22Rv1 (cell line): ENCODE measurements around the gene SLC35E2B.

ENCODE experiments used
- H3K27ac ChIP-seq: fragments of 450-650 bp; 2 replicates; pipeline ENCODE4 v1.5.1; 2017
- ZFX ChIP-seq: fragments of 450-650 bp; IDR thresholded peaks from 2 replicates; pipeline ENCODE4 v1.6.1; 2017; ENCODE audit warnings: antibody characterized with exemption, borderline replicate concordance
- TF ChIP-seq, protein P1 (sequence below): fragments of 450-650 bp; IDR thresholded peaks from 2 replicates; pipeline ENCODE4 v1.5.1; 2017; ENCODE audit warnings: mild to moderate bottlenecking

The SLC35E2B gene

DNA sequence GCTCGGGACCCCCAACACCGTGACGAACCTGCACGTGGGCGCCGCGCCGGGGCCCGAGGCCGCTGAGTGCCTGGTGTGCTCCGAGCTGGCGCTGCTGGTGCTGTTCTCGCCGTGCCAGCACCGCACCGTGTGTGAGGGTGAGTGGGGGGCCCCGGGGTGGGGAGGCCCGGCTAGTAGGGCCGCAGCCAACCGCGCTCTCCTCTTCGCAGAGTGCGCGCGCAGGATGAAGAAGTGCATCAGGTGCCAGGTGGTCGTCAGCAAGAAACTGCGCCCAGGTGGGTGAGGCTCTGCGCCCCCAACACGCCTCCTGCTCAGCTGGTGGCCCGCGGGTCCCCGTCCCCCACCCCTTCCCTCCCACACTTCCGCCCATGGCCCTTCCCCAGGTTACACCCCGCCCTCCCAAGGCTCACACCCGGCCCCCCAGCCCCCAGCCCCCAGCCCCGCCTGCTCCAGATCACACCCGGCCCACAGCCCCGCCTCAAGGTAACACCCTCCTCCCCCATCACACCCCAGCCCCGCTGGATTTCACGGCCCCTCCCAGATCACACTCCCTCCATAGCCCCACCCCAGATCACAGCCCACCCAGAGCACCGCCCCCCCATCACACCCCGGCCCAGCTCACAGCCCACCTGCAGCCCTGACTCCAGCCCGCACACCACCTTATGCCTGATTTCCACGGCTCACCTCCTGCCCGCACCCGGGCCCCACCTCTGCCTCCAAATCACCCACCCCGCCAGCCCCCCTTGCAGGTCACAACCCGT, 63.0 kb downstream of the SLC35E2B start:
- H3K27ac ChIP-seq: no peak overlapping the region
- TF ChIP-seq, protein P1, sequence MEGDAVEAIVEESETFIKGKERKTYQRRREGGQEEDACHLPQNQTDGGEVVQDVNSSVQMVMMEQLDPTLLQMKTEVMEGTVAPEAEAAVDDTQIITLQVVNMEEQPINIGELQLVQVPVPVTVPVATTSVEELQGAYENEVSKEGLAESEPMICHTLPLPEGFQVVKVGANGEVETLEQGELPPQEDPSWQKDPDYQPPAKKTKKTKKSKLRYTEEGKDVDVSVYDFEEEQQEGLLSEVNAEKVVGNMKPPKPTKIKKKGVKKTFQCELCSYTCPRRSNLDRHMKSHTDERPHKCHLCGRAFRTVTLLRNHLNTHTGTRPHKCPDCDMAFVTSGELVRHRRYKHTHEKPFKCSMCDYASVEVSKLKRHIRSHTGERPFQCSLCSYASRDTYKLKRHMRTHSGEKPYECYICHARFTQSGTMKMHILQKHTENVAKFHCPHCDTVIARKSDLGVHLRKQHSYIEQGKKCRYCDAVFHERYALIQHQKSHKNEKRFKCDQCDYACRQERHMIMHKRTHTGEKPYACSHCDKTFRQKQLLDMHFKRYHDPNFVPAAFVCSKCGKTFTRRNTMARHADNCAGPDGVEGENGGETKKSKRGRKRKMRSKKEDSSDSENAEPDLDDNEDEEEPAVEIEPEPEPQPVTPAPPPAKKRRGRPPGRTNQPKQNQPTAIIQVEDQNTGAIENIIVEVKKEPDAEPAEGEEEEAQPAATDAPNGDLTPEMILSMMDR: no peak
- no peak for TF ChIP-seq ZFX

DNA sequence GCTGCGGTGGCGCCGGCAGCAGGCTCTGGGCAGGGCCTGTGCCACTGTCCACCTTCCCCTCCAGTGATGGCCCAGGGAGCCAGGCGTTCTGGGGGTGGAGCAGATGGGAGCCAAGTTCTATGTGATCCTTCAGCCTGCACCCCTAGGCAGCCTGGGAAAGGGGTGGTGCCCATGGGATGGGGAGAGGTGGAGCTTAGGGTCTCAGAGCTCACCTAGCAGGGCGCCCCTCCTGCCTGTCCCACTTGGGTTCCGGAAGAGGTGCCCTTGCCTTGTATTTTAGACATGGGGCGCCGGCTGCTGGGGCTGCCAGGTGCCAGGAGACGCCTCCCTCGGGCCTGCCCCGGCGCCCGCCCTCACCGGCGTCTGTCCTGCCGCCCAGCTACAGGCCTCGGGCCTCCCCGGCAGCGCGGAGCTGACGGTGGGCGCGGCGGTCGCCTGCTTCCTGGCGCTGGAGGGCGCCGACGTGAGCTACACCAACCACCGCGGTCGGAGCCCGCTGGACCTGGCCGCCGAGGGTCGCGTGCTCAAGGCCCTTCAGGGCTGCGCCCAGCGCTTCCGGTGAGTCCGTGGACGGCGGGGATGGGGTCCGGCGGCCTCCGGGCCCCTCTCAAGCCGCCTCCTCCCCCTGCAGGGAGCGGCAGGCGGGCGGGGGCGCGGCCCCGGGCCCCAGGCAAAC, 63.7 kb downstream of the SLC35E2B start:
- no peak overlapping the region for H3K27ac ChIP-seq
- TF ChIP-seq, protein P1: no peak
- no peak for TF ChIP-seq ZFX

DNA sequence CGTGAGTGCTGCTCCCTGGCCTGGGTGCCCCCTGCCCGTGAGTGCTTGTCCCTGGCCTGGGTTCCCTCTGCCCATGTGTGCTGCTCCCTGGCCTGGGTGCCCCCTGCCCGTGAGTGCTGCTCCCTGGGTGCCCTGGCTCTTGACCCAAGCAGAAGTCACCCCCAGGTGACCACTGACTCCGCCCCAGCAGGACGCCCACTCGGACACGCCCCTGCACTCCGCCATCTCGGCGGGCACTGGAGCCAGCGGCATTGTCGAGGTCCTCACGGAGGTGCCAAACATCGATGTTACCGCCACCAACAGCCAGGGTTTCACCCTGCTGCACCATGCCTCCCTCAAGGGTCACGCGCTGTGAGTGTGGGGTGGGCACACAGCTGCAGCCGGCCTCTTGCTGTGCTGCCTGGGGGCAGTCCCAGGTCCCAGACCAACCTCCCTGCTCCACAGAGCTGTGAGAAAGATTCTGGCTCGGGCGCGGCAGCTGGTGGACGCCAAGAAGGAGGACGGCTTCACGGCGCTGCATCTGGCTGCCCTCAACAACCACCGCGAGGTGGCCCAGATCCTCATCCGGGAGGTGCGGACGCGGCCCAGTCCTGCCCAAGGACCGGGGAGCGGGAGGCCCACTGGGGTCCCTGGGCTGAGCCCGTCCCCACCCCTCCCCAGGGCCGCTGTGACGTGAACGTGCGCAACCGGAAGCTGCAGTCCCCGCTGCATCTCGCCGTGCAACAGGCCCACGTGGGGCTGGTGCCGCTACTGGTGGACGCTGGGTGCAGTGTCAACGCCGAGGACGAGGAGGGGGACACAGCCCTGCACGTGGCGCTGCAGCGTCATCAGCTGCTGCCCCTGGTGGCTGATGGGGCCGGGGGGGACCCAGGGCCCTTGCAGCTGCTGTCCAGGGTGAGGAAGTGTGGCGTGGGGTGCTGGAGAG, 64.5 kb downstream of the SLC35E2B start:
- TF ChIP-seq, protein P1: no peak
- TF ChIP-seq ZFX: no peak
- no peak overlapping the region for H3K27ac ChIP-seq

DNA sequence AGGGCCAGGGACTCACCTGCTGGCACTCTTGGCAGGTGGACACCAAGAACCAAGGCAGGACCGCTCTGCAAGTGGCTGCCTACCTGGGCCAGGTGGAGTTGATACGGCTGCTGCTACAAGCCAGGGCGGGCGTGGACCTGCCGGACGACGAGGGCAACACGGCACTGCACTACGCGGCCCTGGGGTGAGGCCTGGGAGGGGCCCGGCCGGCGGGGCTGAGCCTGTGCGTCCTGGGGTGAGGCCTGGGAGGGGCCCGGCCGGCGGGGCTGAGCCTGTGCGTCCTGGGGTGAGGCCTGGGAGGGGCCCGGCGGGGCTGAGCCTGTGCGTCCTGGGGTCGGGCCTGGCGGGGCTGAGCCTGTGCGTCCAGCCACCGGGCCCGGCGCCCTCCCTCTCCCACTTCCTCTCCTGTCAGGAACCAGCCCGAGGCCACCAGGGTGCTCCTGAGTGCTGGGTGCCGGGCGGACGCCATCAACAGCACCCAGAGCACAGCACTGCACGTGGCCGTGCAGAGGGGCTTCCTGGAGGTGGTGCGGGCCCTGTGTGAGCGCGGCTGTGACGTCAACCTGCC, 65.2 kb downstream of the SLC35E2B start:
- no peak overlapping the region for H3K27ac ChIP-seq
- TF ChIP-seq, protein P1: no peak
- TF ChIP-seq ZFX: no peak

DNA sequence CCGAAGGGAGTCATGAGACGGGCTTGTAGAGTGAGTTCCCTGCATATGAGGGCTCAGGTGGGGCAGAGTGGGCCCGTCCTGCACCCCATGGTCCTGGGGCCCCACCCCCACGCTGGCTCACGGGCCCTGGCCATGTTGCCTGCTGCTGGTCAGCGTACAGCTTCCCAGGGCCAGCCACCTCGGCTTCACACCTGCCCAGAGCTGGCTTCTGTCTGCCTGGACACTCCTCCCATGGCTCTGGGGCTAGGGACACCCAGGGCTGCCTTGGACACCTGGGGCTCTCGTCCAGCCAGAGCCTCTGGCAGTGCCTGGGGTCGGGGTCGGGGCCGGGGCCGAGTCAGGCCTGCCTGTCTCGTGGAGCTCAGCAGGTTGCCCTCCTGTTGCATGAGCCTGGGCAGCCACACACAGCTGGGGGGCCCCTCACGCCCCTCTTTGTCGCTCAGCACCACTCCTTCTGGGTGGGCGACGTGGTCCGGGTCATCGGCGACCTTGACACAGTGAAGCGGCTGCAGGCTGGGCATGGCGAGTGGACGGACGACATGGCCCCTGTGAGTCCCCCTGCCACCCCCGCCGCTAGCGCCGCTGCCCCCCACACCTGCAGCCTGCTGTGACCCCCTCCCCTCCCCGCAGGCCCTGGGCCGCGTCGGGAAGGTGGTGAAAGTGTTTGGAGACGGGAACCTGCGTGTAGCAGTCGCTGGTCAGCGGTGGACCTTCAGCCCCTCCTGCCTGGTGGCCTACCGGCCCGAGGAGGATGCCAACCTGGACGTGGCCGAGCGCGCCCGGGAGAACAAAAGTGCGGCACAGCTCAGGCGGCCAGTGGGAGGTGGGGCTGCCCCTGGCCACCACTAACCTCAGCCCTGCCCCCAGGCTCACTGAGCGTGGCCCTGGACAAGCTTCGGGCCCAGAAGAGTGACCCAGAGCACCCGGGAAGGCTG, 66.1 kb downstream of the SLC35E2B start:
- H3K27ac ChIP-seq: no peak overlapping the region
- TF ChIP-seq ZFX: no peak
- TF ChIP-seq, protein P1: no peak

DNA sequence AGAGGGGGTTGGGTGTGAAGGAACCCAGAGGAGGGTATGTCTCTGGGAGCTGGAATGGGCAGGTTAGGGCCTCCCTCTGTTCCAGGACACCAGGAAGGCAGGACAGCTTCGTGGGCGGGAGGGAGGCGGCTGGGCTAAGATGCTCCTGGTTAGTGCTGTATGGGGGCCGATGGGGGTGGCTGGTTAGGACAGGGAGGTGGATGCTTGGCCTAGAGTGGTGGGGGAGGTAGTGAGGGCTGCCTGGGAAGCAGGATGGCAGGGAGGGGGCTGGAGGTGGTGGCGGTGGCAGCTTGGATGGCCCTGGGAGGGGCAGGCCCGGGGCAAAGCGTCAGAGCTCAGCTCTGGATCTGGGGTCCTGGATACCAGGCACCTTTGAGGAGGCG, 66.8 kb downstream of the SLC35E2B start:
- H3K27ac ChIP-seq: no peak overlapping the region
- TF ChIP-seq, protein P1: no peak
- no peak for TF ChIP-seq ZFX
